Measurements from ENCODE around the gene CCDC174. TPM values are rescaled to one million over a fixed set of nuclear protein-coding genes. Genes with fewer than 3 reads are reported as not detected.

The CCDC174 gene
- total and polyA plus RNA-seq, 10 of the 15 experiments (the other 5 are each of a cell fraction or from before 2014, with no cell fraction given) = 11.6 to 31.3 (median 19.1) TPM

- TF ChIP-seq ZBTB40 (IDR thresholded peaks at IDR 0.05; ENCODE audit: borderline replicate concordance) = no peak
- TF ChIP-seq PAX8 (IDR thresholded peaks at IDR 0.05) = no peak
- TF ChIP-seq SRF (IDR thresholded peaks at IDR 0.05; ENCODE audit: low read depth in 2 of 2, low read length in 2 of 2) = no peak
- no peak for TF ChIP-seq LARP7 (IDR thresholded peaks at IDR 0.05)
- no peak for TF ChIP-seq ZNF24 (IDR thresholded peaks at IDR 0.05)
Measured at GRCh38 chr3:14703791-14704190, 52.2 kb downstream of the CCDC174 start (continued).

- FAIRE-seq = no peak
- Histone ChIP-seq H3K9ac (ENCODE audit: control insufficient read depth, insufficient read depth, low read length) (no peak overlapping the region), H3K36me3 (ENCODE audit: control insufficient read depth in 2 of 2, insufficient read depth in 2 of 2, low read length in 1 of 2) (peaks cover 2% of the 10 kb centered on the region in 2 experiments; a peak in 3 of 4 replicates), H3K4me1 (ENCODE audit: control insufficient read depth, insufficient read depth, low read length) (no peaks in the 10 kb centered on the region; the same call in 1 of the 2 replicates), H3K79me2 (ENCODE audit: control insufficient read depth, insufficient read depth, low read length) (no peaks in the 10 kb centered on the region), H3K4me3 (no peak overlapping the region), H4K20me1 (ENCODE audit: control insufficient read depth, insufficient read depth) (no peaks in the 10 kb centered on the region), H2AFZ (ENCODE audit: control insufficient read depth, low read depth, low read length) (no peak overlapping the region), H3K27ac (ENCODE audit: control insufficient read depth, insufficient read depth) (no peak overlapping the region), H3K27me3 (replicated peaks in 1 of 2; ENCODE audit: control insufficient read depth in 2 of 2, insufficient read depth in 2 of 2, low read length in 1 of 2) (no peaks in the 10 kb centered on the region), H3K9me3 (replicated peaks; ENCODE audit: control insufficient read depth, insufficient read depth, low read length) (no peaks in the 10 kb centered on the region; the same call in 2 of the 3 replicates), H3K4me2 (ENCODE audit: control insufficient read depth, insufficient read depth) (no peak overlapping the region)
- ChIA-PET POLR2A (no interaction called here), RAD21 (ENCODE audit: unreplicated experiment) (interaction anchor here (0.6 kb wide), 1 partner anchor 18 kb away, joined by 3 read pairs; no protein-coding TSS in a partner anchor), CTCF (no interaction called here), SMC1A (ENCODE audit: uncharacterized antibody, unreplicated experiment) (no interaction called here)
- DNase-seq (ENCODE audit: low read depth, low spot score) = no peak
- in situ Hi-C loops (cut with MboI) = no loop called here
- 98% methylated on average over 5 of the region's 5 CpGs for WGBS (ENCODE audit: insufficient coverage, insufficient replicate concordance, low lambda C conversion rate, missing lambda C conversion rate)
- no peak for TF ChIP-seq USF2 (IDR thresholded peaks at IDR 0.05; ENCODE audit: borderline replicate concordance, low read depth, low read length)
- TF ChIP-seq RBBP5 (conservative IDR thresholded peaks at IDR 0.05) = no peak
- ATAC-seq = no peak
- no TSS peak for BruUV-seq (replicated peaks)
- intact Hi-C loops (cut with micrococcal nuclease; ENCODE audit: unreplicated experiment) = no loop called here
Measured at GRCh38 chr3:14706096-14706495, 54.5 kb downstream of the CCDC174 start.
